Endometrium (tissue), 2 donors: ENCODE measurements around the gene F7.
"Not testable (repeated sequence)": the region's sequence is repeated elsewhere in the genome, so short reads cannot be mapped to it uniquely, and the experiment has no call there.

ENCODE experiments used
- FAIRE-seq: peaks from 2 replicates; lab custom pipeline; 2012; peaks lifted over from hg19 to GRCh38; lab: Jason Lieb, UNC
- donor health status: control.
- donor health status: control.

The F7 gene

DNA sequence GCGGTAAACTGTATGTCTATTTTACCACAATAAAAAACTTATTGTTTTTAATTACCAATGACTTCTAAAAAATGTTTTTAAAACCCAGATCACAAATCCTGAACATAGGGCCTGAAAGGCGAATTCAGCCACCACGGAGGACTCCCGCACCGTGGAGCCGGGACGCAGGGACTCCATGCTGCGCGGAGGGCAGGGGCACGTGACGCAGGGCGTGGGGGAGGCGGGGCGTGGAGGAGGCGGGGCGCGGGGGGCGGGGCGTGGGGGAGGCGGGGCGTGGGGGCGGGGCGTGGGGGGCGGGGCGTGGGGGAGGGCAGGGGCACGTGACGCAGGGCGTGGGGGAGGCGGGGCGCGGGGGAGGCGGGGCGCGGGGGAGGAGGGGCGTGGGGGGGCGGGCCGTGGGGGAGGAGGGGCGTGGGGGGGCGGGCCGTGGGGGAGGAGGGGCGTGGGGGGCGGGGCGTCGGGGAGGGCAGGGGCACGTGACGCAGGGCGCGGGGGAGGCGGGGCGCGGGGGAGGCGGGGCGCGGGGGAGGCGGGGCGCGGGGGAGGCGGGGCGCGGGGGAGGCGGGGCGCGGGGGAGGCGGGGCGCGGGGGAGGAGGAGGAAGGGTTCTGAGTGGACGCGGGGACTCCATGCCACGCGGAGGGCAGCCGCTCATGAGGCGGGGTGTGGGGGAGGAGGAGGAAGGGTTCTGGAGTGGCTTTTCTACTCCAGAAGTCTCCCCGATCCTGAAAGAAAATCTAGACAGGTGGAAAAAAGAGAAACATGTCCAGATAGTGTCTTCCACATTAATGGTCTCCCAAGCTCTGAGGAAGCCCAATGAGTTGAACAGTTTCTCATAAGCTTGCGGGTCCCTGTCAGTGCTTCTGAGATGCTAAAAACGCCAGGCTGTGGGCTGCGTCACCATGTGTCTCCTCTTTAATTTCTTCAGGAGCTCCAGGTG is 48.5 kb downstream of the F7 start:
- FAIRE-seq: no peak

DNA sequence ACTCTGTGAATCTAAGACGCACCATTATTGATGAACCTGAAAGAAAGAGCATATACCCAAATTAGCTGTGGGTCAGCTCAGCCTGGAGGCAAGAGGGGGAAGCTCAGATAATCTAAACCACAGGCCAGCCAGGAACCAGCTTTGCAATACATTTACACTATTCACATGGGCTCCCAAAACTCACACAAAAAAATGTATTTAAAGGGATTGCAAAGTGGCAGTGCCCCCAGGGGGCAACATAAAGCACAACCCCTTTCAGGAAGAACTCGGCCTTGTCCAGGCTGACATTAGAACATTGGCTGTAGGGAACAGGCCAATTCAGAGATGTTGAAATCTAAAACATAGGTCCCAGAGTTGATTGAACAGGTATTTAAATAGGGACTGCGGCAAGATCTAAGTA is 49.6 kb downstream of the F7 start:
- no peak for FAIRE-seq

DNA sequence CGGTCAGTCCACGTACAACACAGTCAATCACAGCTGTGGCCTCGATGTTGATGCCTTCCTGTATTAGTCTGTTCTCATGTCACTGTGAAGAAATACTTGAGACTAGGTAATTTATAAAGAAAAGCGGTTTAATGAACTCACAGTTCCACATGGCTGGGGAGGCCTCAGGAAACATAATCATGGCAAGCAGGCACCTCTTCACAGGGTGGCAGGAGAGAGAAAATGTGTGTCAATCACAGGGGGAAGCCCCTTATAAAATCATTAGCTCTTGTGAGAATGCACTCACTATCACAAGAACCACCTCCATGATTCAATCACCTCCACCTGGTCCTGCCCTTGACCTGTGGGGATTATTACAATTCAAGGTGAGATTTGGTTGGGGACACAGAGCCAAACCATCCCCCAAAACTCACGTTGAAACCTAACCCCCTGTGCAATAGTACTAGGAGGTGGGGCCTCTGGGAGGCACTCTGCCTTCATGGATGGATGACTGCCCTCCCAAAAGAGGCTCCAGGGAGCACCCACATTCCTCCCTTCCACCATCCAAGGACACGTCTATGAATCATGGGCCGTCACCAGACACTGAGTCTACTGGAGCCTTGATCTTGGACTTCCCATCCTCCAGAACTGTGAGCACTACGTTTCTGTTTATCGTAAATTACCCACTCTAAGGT is 50.5 kb downstream of the F7 start:
- no peak for FAIRE-seq

DNA sequence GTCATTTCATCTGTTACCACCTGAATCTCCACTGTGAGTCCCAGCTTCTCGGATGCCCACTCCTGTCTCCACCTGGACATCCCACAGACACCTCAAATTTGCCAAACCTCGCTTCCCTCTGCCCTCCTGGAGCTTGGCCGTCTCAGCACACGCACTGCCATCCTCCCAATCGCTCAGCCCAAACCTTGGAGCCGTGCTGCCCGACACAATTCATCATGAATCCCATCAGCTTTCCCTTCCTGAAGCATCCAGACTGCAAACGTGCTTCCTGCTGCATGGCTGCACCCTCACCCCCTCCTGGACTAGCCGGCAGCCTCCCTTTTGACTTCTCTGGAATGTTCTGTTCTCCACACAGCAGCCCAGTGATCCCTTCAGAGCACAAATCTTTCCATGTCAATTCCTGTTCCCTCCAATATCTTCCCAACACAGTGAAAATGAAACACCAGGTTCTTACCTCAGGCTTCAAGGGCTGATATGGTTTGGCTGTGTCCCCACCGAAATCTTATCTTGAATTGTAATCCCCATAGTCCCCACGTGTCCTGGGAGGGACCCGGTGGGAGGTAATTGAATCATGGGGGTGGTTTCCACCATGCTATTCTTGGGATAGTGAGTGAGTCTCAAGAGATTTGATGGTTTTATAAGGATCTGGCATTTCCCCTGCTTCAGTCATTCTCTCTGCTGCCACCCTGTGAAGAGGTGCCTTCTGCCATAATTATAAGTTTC is 51.8 kb downstream of the F7 start:
- no peak for FAIRE-seq

DNA sequence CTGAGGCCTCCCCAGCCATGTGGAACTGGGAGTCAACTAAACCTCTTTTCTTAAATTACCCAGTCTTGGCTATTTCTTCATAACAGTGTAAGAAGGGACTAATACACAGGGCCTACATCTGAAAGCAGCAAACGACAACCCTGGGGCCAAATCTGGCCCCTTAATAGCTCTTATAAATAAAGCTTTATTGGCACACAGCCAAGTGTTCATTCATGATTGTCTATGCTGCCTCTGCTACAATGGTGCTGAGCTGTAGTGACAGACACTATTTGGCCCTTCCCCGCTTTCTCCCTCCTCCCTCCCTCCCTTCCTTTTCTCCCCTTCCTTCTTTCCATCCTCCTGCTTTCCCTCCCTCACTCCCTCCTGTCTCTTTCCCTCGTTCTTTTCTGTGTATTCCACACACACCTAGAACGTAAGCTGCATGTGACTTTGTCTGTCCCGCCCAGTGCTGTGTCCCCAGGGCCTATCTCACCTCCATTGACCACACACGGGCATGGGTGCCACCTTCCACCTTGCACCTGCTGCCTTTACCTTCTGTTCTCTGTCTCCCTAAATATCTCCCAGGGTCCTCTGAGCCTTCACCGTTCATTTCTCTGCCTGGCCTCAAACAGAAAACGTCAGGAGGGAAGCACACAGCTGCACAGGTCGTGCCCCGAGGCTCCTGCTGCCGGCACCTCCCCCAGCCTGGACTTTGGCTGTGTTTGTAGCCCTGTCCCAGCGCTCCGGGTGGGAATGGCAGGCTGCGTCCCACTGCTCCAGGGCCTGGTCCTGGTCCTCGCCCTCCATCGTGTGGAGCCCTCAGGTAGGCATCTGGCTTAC is 52.5 kb downstream of the F7 start, which contains the start of gene PROZ:
Gene PROZ (plus strand): TSS at position 720 of the 819 bp plus-strand sequence. CDS start 13 bp downstream, at position 733.
- no peak for FAIRE-seq

DNA sequence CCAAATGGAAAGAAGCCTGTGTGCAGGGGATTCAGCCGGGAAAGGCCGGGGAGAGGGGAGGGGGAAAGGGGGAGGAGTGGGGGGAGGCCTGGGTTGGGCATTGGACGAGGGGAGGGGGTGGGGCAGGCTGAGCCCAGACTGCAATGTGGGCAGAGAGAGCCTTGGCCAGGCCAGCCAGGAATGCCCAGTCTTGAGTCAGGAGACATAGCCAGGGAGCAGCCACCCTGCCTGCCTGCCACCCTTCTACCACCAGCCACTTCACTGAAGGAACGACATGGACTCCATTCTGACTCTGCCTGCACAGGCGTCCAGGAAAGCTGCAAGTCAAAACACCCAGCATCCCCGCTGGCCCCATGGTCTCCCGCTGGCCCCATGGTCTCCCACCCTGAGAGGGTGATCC is 53.4 kb downstream of the F7 start:
- no peak for FAIRE-seq

DNA sequence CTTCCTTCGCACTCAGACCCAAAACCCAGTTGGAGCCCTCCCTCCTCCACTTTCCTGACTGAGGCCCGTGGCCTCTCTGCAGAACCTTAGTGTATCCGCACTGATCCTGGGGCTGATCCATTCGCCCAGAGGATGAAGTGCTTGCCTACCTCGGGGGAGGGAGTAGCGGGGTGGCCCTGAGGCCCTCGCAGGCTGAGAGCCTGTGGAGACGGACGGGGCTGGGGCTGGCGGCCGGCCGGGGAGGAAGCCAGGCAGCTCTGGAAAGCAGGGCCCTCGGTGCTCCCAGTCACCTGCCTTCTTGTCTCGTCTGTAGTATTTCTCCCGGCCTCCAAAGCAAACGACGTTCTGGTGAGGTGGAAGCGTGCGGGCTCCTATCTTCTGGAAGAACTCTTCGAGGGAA is 54.1 kb downstream of the F7 start:
- FAIRE-seq: no peak

GRCh38 chr13:113160983-113161382 is 55.4 kb downstream of the F7 start:
- no peak for FAIRE-seq

- no peak for FAIRE-seq
Measured at GRCh38 chr13:113161433-113161832, 55.8 kb downstream of the F7 start.

DNA sequence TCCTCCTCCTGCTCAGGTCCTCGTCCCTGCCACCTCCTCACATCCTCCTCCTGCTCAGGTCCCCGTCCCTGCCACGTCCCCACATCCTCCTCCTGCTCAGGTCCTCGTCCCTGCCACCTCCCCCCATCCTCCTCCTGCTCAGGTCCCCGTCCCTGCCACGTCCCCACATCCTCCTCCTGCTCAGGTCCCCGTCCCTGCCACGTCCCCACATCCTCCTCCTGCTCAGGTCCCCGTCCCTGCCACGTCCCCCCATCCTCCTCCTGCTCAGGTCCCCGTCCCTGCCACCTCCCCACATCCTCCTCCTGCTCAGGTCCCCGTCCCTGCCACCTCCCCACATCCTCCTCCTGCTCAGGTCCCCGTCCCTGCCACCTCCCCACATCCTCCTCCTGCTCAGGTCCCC is 56.4 kb downstream of the F7 start:
- not testable (repeated sequence) for FAIRE-seq

- FAIRE-seq: no peak
Measured at GRCh38 chr13:113162783-113163685, 57.4 kb downstream of the F7 start.

- FAIRE-seq: no peak
Measured at GRCh38 chr13:113164492-113164891, 58.9 kb downstream of the F7 start.

- no peak for FAIRE-seq
Measured at GRCh38 chr13:113166266-113166665, 60.7 kb downstream of the F7 start.

GRCh38 chr13:113166681-113167080 is 61.1 kb downstream of the F7 start:
- no peak for FAIRE-seq

DNA sequence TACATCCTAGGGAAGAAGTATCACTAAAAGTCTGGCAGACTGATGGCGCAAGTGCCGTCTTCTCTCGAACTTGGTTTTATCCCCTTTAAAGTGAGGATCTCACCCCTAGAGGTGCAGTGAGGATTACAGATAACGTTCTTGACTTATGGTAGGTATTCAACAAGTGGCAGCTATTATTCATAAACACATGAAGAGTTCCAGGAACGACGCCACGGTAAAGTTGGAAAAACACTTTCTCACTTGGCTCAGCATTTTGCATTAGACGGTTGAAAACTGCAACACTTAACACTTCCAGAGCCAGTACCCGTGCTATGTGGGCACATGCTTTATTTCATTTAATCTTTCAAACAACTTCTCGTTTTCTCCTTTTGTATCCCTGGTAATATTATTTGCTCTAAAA is 61.6 kb downstream of the F7 start:
- FAIRE-seq: no peak

DNA sequence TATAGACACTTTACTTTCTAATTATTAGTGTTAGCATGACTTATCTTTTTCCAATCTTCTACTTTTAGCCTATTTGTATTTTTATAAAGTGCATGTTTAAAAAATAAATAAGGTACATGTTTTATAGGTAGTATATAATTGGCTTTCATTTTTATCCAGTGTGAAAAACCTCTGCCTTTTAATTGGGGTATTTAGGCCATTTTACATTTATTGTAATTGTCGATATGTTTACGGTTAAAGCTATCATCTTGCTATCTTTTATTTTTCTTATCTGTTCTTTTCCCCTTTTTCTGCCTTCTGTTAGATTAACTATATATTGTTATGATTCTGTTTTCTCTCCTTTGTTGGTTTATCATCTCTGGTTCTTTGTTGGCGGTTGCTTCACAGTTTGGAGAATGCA is 62.0 kb downstream of the F7 start:
- FAIRE-seq: no peak

- no peak for FAIRE-seq
Measured at GRCh38 chr13:113168211-113168610, 62.6 kb downstream of the F7 start.

GRCh38 chr13:113169277-113170272 is 64.0 kb downstream of the F7 start:
- FAIRE-seq: no peak
